ENCODE data around the gene RNF115.

The RNF115 gene

GRCh38 chr1:145692785-145693443 is 131.0 kb downstream of the RNF115 start:
- DNase-seq = no peak

- DNase-seq = peak; percentile 33 to 62
These were observed 133.0 kb downstream of the RNF115 start for GRCh38 chr1:145690587-145691558.

- DNase-seq = no peak
These were observed 134.0 kb downstream of the RNF115 start for GRCh38 chr1:145689922-145690321.

GRCh38 chr1:145688924-145689323 is 135.0 kb downstream of the RNF115 start:
- DNase-seq = no peak
